ENCODE data around the gene PAK4. TPM values are rescaled to one million over a fixed set of nuclear protein-coding genes. Genes with fewer than 3 reads are reported as not detected.

PAK4 gene
- polyA plus RNA-seq, 1 of the 3 experiments (the other 2 are of a cell fraction), result 36.4 TPM

DNA sequence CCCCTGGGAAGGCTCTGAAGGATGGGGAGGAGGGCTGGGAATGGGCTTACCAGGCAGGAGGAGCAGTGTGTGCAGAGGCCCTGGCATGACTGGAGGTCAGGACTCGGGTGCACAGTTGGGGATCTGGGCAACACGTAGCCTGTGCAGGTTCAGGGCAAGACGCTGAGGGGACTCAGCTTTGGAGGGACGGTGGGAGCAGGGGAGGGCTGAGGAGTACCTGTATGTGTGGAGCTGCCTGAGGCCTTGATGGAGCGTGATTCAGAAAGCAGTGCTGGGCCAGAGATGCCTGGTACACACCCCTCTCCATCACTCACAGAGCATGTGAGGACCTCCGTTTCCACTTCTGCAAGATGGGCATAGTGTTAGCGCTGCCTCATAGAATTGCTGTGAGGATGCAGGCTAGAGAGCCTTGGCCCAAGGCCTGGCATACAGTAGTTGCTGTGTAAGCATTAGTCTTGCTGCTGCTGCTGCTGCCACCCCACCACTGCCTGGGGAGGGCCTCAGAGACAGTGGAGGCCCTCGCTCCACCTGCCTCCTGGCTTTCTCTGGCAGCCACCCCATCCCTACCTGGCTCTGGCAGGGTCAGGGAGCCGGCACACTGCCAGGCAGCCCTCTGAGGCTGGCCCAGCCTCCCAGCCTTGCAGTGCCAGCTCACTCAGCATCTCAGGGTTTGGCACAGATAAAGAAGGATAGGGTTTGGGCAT lies 2.4 kb downstream of the PAK4 start:
- peaks cover 56% of the 10 kb centered on the region for H4K20me1 ChIP-seq (ENCODE audit: insufficient read depth)
- peaks cover 0 to 56% of the 10 kb centered on the region in 2 experiments; a peak in 1 of 4 replicates for H3K4me1 ChIP-seq (ENCODE audit: control insufficient read depth in 1 of 2, insufficient read depth in 2 of 2, low read depth in 1 of 2, low read length in 1 of 2)
- no peak for TF ChIP-seq ELF1 (IDR thresholded peaks at IDR 0.05)
- WGBS (ENCODE audit: low lambda C conversion rate), result 80% methylated on average over 6 of the region's 9 CpGs
- no peak overlapping the region for H2AFZ ChIP-seq (ENCODE audit: low read depth)
- no peaks in the 10 kb centered on the region for H3K27me3 ChIP-seq (ENCODE audit: insufficient read depth)
- peak overlapping the region in 1 of 2 experiments; percentile 6; a peak in 1 of 4 replicates for H3K27ac ChIP-seq (ENCODE audit: low read depth in 2 of 2, low read length in 1 of 2)
- H3K4me3 ChIP-seq (ENCODE audit: low read depth in 2 of 2, low read length in 1 of 2), result no peak overlapping the region
- H3K9ac ChIP-seq, result no peak overlapping the region
- peaks cover under 1% of the 10 kb centered on the region for H3F3A ChIP-seq (replicated peaks; ENCODE audit: insufficient read depth)
- DNase-seq, result no peak
- peaks cover 71% of the 10 kb centered on the region for H3K79me2 ChIP-seq (ENCODE audit: insufficient read depth)
- H3K36me3 ChIP-seq (replicated peaks in 1 of 2; ENCODE audit: control insufficient read depth in 1 of 2, insufficient read depth in 2 of 2, low read length in 1 of 2), result no peaks in the 10 kb centered on the region
- ChIA-PET CTCF (interaction anchor here (3.2 kb wide), 1 partner anchor 200 kb away, joined by 14 read pairs; no protein-coding TSS in a partner anchor), POLR2A (no interaction called here)
- H3K9me2 ChIP-seq, result no peaks in the 10 kb centered on the region
- H3K9me3 ChIP-seq, result no peaks in the 10 kb centered on the region
- peak overlapping the region; percentile 95; the same call in 1 of the 2 replicates for H3K4me2 ChIP-seq

DNA sequence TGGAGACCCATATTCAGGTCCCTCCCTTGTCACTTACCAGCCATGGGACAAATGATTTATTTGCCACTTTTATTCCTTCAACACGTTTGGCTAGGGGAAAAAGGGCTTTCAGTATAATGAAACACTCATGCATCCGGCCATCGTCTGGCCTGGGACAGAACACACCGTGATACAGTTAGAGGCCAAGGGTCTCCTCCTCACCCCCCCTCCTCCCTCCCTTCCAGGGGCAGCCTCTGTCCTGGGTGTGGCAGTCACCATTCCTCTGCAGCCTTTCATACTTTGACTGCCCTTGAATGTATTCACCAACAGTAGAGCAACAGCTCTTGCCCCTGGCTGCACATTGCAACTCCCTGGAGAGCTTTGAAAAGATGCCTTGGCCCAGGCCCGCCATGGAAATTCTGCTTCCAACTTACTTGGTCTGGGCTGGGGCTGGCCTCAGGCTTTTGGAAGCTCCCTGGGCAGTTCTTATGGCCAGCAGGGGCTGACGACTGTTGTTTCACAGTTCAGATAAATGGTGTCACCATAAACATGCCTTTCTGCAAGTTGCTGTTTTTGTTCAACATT lies 3.0 kb downstream of the PAK4 start:
- Histone ChIP-seq H3K27me3 (ENCODE audit: insufficient read depth) (no peaks in the 10 kb centered on the region), H3K9me3 (no peaks in the 10 kb centered on the region), H3K9me2 (no peaks in the 10 kb centered on the region), H3K4me3 (ENCODE audit: low read depth in 2 of 2, low read length in 1 of 2) (no peak overlapping the region), H3K9ac (no peak overlapping the region), H3F3A (replicated peaks; ENCODE audit: insufficient read depth) (no peaks in the 10 kb centered on the region), H3K79me2 (ENCODE audit: insufficient read depth) (peaks cover 77% of the 10 kb centered on the region), H3K27ac (ENCODE audit: low read depth in 2 of 2, low read length in 1 of 2) (peak overlapping the region in 1 of 2 experiments; percentile 6; a peak in 1 of 4 replicates), H4K20me1 (ENCODE audit: insufficient read depth) (peaks cover 61% of the 10 kb centered on the region), H2AFZ (ENCODE audit: low read depth) (no peak overlapping the region), H3K4me2 (no peak overlapping the region), H3K36me3 (replicated peaks in 1 of 2; ENCODE audit: control insufficient read depth in 1 of 2, insufficient read depth in 2 of 2, low read length in 1 of 2) (no peaks in the 10 kb centered on the region), H3K4me1 (ENCODE audit: control insufficient read depth in 1 of 2, insufficient read depth in 2 of 2, low read depth in 1 of 2, low read length in 1 of 2) (peaks cover 0 to 59% of the 10 kb centered on the region in 2 experiments; a peak in 1 of 4 replicates)
- no peak for DNase-seq
- ChIA-PET CTCF (interaction anchor here (1.0 to 1.2 kb wide), 2 partner anchors 10 to 59 kb away, joined by 4 to 6 read pairs; no protein-coding TSS in a partner anchor), POLR2A (no interaction called here)
- WGBS (ENCODE audit: low lambda C conversion rate), result 81% methylated on average over 6 of the region's 6 CpGs
- no peak for TF ChIP-seq EP300 (IDR thresholded peaks at IDR 0.05; ENCODE audit: borderline replicate concordance in 1 of 2, low read depth in 1 of 2, low read length in 1 of 2)
- no peak for TF ChIP-seq EZH2phosphoT487 (IDR thresholded peaks at IDR 0.05; ENCODE audit: borderline replicate concordance, low read depth)
- TF ChIP-seq JUND (IDR thresholded peaks at IDR 0.05), result no peak
- no peak for TF ChIP-seq PBX3 (IDR thresholded peaks at IDR 0.05)
- no peak for TF ChIP-seq RCOR1 (IDR thresholded peaks at IDR 0.05; ENCODE audit: low read length)
- no peak for TF ChIP-seq FOXJ3 (CRISPR knock-in tag; IDR thresholded peaks at IDR 0.05)
- TF ChIP-seq GATA2 (CRISPR knock-in tag; IDR thresholded peaks at IDR 0.05), result no peak
- no peak for TF ChIP-seq SMC3 (IDR thresholded peaks at IDR 0.05; ENCODE audit: low read depth, low read length)
- no peak for TF ChIP-seq ZBTB33 (IDR thresholded peaks at IDR 0.05; ENCODE audit: borderline replicate concordance, low read depth)
- TF ChIP-seq GABPA (IDR thresholded peaks at IDR 0.05; ENCODE audit: low read depth), result no peak
- TF ChIP-seq TCF12 (IDR thresholded peaks at IDR 0.05), result no peak
- TF ChIP-seq SIN3A (IDR thresholded peaks at IDR 0.05; ENCODE audit: borderline replicate concordance, low read depth, low read length), result no peak
- no peak for TF ChIP-seq CHD2 (IDR thresholded peaks at IDR 0.05; ENCODE audit: low read length, partially characterized antibody)
- TF ChIP-seq IRF3 (IDR thresholded peaks at IDR 0.05; ENCODE audit: low read depth, low read length), result no peak
- TF ChIP-seq, protein P1, sequence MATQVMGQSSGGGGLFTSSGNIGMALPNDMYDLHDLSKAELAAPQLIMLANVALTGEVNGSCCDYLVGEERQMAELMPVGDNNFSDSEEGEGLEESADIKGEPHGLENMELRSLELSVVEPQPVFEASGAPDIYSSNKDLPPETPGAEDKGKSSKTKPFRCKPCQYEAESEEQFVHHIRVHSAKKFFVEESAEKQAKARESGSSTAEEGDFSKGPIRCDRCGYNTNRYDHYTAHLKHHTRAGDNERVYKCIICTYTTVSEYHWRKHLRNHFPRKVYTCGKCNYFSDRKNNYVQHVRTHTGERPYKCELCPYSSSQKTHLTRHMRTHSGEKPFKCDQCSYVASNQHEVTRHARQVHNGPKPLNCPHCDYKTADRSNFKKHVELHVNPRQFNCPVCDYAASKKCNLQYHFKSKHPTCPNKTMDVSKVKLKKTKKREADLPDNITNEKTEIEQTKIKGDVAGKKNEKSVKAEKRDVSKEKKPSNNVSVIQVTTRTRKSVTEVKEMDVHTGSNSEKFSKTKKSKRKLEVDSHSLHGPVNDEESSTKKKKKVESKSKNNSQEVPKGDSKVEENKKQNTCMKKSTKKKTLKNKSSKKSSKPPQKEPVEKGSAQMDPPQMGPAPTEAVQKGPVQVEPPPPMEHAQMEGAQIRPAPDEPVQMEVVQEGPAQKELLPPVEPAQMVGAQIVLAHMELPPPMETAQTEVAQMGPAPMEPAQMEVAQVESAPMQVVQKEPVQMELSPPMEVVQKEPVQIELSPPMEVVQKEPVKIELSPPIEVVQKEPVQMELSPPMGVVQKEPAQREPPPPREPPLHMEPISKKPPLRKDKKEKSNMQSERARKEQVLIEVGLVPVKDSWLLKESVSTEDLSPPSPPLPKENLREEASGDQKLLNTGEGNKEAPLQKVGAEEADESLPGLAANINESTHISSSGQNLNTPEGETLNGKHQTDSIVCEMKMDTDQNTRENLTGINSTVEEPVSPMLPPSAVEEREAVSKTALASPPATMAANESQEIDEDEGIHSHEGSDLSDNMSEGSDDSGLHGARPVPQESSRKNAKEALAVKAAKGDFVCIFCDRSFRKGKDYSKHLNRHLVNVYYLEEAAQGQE (IDR thresholded peaks at IDR 0.05; ENCODE audit: low read depth, low read length), result no peak
- TF ChIP-seq YY1 (IDR thresholded peaks at IDR 0.05; ENCODE audit: low read depth), result no peak
- no peak for TF ChIP-seq NRF1 (IDR thresholded peaks at IDR 0.05; ENCODE audit: low read depth, low read length)
- no peak for TF ChIP-seq RFX5 (IDR thresholded peaks at IDR 0.05; ENCODE audit: low read length)
